Fibroblast of pulmonary artery (primary cell): ENCODE measurements around the gene SNU13.
A peak's percentile ranks its signal among the peaks of the same experiment; 100 is the strongest.
"Not testable (repeated sequence)": the region's sequence is repeated elsewhere in the genome, so short reads cannot be mapped to it uniquely, and the experiment has no call there.

Experiments
- DNase-seq: peaks from one replicate; pipeline ENCODE4 v3.0.0-alpha.2; 2010; ENCODE audit warnings: low read depth
- H3K4me3 ChIP-seq: replicated peaks from 2 replicates; pipeline ENCODE4 v1.5.1; 2011; ENCODE audit warnings: low read depth, mild to moderate bottlenecking, control low read depth, low read length, moderate library complexity
- TF ChIP-seq, protein P1 (sequence below): IDR thresholded peaks from 2 replicates; pipeline ENCODE4 v1.5.1; 2011; ENCODE audit warnings: mild to moderate bottlenecking, control low read depth, low read length, inconsistent platforms; ENCODE audit errors: missing control alignments

The SNU13 gene

GRCh38 chr22:41641854-41642253 is 46.8 kb downstream of the SNU13 start:
- no peak overlapping the region for H3K4me3 ChIP-seq
- DNase-seq, result no peak
- TF ChIP-seq, protein P1, sequence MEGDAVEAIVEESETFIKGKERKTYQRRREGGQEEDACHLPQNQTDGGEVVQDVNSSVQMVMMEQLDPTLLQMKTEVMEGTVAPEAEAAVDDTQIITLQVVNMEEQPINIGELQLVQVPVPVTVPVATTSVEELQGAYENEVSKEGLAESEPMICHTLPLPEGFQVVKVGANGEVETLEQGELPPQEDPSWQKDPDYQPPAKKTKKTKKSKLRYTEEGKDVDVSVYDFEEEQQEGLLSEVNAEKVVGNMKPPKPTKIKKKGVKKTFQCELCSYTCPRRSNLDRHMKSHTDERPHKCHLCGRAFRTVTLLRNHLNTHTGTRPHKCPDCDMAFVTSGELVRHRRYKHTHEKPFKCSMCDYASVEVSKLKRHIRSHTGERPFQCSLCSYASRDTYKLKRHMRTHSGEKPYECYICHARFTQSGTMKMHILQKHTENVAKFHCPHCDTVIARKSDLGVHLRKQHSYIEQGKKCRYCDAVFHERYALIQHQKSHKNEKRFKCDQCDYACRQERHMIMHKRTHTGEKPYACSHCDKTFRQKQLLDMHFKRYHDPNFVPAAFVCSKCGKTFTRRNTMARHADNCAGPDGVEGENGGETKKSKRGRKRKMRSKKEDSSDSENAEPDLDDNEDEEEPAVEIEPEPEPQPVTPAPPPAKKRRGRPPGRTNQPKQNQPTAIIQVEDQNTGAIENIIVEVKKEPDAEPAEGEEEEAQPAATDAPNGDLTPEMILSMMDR, result no peak

- H3K4me3 ChIP-seq, result no peak overlapping the region
- DNase-seq, result no peak
- TF ChIP-seq, protein P1, result no peak
These were observed 49.9 kb downstream of the SNU13 start for GRCh38 chr22:41638748-41639147.

GRCh38 chr22:41638124-41638523 is 50.5 kb downstream of the SNU13 start:
- DNase-seq, result no peak
- H3K4me3 ChIP-seq, result no peak overlapping the region
- TF ChIP-seq, protein P1, result no peak

GRCh38 chr22:41637623-41638022 is 51.0 kb downstream of the SNU13 start:
- not testable (repeated sequence) for H3K4me3 ChIP-seq, DNase-seq

GRCh38 chr22:41636467-41636866 is 52.2 kb downstream of the SNU13 start:
- H3K4me3 ChIP-seq, result no peak overlapping the region
- peak; percentile 14 for DNase-seq
- TF ChIP-seq, protein P1, result no peak

GRCh38 chr22:41634610-41635009 is 54.1 kb downstream of the SNU13 start:
- DNase-seq, H3K4me3 ChIP-seq: not testable (repeated sequence)

- not testable (repeated sequence) for H3K4me3 ChIP-seq, DNase-seq
These were observed 57.1 kb downstream of the SNU13 start for GRCh38 chr22:41631615-41632014.

GRCh38 chr22:41631115-41631514 is 57.6 kb downstream of the SNU13 start:
- not testable (repeated sequence) for H3K4me3 ChIP-seq, DNase-seq

DNA sequence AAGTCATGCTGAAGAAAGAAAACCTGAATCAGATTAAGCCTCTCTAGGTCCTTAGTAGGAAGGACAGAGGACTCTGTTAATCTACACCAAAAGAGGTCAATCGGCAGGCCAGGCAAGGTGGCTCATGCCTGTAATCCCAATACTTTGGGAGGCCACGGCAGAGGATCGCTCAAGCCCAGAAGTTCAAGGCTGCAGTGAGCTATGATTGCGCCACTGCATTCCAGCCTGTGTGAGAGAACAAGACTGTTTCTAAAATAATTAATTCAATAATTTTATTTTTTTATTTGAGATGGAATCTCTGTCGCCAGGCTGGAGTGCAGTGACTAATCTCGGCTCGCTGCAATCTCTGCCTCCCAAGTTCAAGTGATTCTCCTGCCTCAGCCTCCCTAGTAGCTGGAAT is 63.1 kb downstream of the SNU13 start:
- H3K4me3 ChIP-seq, result no peak overlapping the region
- TF ChIP-seq, protein P1, result no peak
- no peak for DNase-seq
